ENCODE measurements around the gene DROSHA.

DROSHA gene

DNA sequence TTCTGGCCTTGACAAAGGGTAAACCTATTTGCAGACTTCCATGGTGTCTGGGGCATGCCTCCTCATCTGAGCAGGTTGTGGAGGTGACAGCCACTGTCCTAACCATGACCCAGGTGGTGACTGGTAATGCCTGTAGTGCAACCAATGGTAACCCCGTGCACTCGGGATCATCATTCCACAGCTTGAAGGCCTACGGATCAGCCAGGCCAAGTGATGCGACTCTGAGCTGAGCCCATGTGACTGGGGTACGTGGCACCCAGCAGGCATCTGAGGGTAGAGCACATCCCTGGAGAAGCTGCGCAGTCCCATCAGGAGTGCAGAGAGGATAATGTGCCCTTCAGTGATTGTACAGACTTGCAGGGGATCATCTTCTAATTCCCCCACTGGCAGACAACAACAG lies 35.0 kb downstream of the DROSHA start:
- no peak for DNase-seq (ENCODE audit: low read depth)
- H3K4me3 ChIP-seq (ENCODE audit: low read depth, low read length), result no peak overlapping the region
- TF ChIP-seq MAX (IDR thresholded peaks at IDR 0.05; ENCODE audit: low read depth, low read length) (no peak), MYC (IDR thresholded peaks at IDR 0.05; ENCODE audit: low read depth, low read length) (no peak), POLR2A (IDR thresholded peaks at IDR 0.05; ENCODE audit: extremely low read depth, insufficient read length) (no peak)
- TF ChIP-seq, protein P1, sequence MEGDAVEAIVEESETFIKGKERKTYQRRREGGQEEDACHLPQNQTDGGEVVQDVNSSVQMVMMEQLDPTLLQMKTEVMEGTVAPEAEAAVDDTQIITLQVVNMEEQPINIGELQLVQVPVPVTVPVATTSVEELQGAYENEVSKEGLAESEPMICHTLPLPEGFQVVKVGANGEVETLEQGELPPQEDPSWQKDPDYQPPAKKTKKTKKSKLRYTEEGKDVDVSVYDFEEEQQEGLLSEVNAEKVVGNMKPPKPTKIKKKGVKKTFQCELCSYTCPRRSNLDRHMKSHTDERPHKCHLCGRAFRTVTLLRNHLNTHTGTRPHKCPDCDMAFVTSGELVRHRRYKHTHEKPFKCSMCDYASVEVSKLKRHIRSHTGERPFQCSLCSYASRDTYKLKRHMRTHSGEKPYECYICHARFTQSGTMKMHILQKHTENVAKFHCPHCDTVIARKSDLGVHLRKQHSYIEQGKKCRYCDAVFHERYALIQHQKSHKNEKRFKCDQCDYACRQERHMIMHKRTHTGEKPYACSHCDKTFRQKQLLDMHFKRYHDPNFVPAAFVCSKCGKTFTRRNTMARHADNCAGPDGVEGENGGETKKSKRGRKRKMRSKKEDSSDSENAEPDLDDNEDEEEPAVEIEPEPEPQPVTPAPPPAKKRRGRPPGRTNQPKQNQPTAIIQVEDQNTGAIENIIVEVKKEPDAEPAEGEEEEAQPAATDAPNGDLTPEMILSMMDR (IDR thresholded peaks at IDR 0.05; ENCODE audit: low read depth, low read length), result no peak

DNA sequence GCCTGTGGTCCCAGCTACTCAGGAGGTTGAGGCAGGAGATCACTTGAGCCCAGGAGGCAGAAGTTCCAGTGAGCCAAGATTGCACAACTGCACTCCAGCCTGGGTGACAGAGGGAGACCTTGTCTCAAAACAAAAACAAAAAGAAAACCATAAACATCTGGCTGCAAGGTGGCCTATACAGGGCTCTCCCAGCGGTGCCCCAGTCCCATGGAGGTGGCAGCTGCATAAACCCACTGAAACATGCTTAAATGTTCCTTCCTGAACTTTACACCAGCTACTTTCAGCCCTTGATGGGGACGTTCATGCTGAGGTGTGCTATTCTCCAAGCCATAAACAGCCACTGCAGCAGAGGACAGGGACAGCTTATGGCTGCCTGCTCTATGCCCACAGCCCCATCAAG lies 35.6 kb downstream of the DROSHA start:
- H3K4me3 ChIP-seq (ENCODE audit: low read depth, low read length), result no peak overlapping the region
- TF ChIP-seq, protein P1 (IDR thresholded peaks at IDR 0.05; ENCODE audit: low read depth, low read length), result no peak
- no peak for TF ChIP-seq MYC (IDR thresholded peaks at IDR 0.05; ENCODE audit: low read depth, low read length)
- TF ChIP-seq MAX (IDR thresholded peaks at IDR 0.05; ENCODE audit: low read depth, low read length), result no peak
- DNase-seq (ENCODE audit: low read depth), result no peak

GRCh38 chr5:31495336-31495735 lies 36.6 kb downstream of the DROSHA start:
- H3K4me3 ChIP-seq (ENCODE audit: low read depth, low read length), result no peak overlapping the region
- TF ChIP-seq POLR2A (IDR thresholded peaks at IDR 0.05; ENCODE audit: extremely low read depth, insufficient read length), result no peak
- TF ChIP-seq, protein P1 (IDR thresholded peaks at IDR 0.05; ENCODE audit: low read depth, low read length), result no peak
- TF ChIP-seq MAX (IDR thresholded peaks at IDR 0.05; ENCODE audit: low read depth, low read length), result no peak
- no peak for TF ChIP-seq MYC (IDR thresholded peaks at IDR 0.05; ENCODE audit: low read depth, low read length)
- DNase-seq (ENCODE audit: low read depth), result no peak

- no peak overlapping the region for H3K4me3 ChIP-seq (ENCODE audit: low read depth, low read length)
- DNase-seq (ENCODE audit: low read depth), result no peak
- TF ChIP-seq POLR2A (IDR thresholded peaks at IDR 0.05; ENCODE audit: extremely low read depth, insufficient read length) (no peak), MAX (IDR thresholded peaks at IDR 0.05; ENCODE audit: low read depth, low read length) (no peak), MYC (IDR thresholded peaks at IDR 0.05; ENCODE audit: low read depth, low read length) (no peak)
- TF ChIP-seq, protein P1 (IDR thresholded peaks at IDR 0.05; ENCODE audit: low read depth, low read length), result no peak
These were observed 39.0 kb downstream of the DROSHA start for GRCh38 chr5:31492869-31493268.

GRCh38 chr5:31487506-31487905 lies 44.4 kb downstream of the DROSHA start:
- TF ChIP-seq POLR2A (IDR thresholded peaks at IDR 0.05; ENCODE audit: extremely low read depth, insufficient read length) (no peak), MYC (IDR thresholded peaks at IDR 0.05; ENCODE audit: low read depth, low read length) (no peak), MAX (IDR thresholded peaks at IDR 0.05; ENCODE audit: low read depth, low read length) (no peak)
- TF ChIP-seq, protein P1 (IDR thresholded peaks at IDR 0.05; ENCODE audit: low read depth, low read length), result no peak
- no peak for DNase-seq (ENCODE audit: low read depth)
- no peak overlapping the region for H3K4me3 ChIP-seq (ENCODE audit: low read depth, low read length)

- no peak for TF ChIP-seq POLR2A (IDR thresholded peaks at IDR 0.05; ENCODE audit: extremely low read depth, insufficient read length)
- no peak for TF ChIP-seq MAX (IDR thresholded peaks at IDR 0.05; ENCODE audit: low read depth, low read length)
- TF ChIP-seq, protein P1 (IDR thresholded peaks at IDR 0.05; ENCODE audit: low read depth, low read length), result no peak
- TF ChIP-seq MYC (IDR thresholded peaks at IDR 0.05; ENCODE audit: low read depth, low read length), result no peak
- DNase-seq (ENCODE audit: low read depth), result no peak
- H3K4me3 ChIP-seq (ENCODE audit: low read depth, low read length), result no peak overlapping the region
These were observed 45.5 kb downstream of the DROSHA start for GRCh38 chr5:31486441-31486840.

Data from NB4 (cell line).